Activated naive CD4-positive, alpha-beta T cell treated with anti-CD3 and anti-CD28 coated beads, Interleukin-2, amount 50 U/mL, for 16 hours (primary cell): Measurements from ENCODE around the gene DACH2.

ENCODE experiments used
- DNase-seq: peaks from one replicate; pipeline ENCODE4 v3.0.0-alpha.2; 2020

DACH2 gene

DNA sequence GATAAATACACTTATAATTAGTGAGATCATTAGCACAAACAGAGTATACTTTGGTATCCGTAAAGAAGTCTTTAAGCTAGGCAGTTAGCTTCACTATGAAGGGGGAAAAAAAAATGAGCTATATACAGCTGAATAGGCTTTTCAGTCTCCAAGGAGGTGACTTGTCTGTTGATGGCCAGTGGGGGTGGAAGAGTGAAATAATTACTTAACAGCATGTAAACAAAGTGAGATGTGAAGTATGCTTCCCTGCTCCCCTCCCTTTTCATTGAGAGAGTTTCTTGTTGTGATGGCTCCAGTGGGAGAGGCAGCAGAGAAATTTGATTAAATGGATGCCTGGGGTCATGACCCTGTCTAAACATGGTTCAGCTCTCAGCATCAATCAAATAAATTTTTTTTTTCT, 180.9 kb downstream of the DACH2 start:
- DNase-seq = no peak

- DNase-seq = no peak
Measured at GRCh38 chrX:86348669-86349068, 200.4 kb downstream of the DACH2 start.

DNA sequence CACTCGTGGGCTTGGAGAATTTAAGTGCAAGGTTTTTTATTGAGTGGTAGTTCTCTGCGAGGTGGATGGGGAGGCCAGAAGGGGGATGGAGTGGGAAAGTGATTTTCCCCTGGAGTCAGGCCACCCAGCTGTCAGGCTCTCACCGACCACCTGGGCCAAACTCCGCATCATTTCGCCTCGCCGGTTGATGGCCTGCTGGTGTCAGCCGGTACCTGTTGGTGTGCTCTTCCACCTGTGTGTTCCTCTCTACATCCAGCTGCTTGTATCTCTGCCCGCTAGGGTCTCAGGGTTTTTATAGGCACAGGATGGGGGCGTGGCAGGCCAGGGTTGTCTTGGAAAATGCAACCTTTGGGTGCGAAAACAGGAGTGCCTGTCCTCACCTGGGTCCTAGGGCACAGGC, 200.9 kb downstream of the DACH2 start:
- DNase-seq = no peak

DNA sequence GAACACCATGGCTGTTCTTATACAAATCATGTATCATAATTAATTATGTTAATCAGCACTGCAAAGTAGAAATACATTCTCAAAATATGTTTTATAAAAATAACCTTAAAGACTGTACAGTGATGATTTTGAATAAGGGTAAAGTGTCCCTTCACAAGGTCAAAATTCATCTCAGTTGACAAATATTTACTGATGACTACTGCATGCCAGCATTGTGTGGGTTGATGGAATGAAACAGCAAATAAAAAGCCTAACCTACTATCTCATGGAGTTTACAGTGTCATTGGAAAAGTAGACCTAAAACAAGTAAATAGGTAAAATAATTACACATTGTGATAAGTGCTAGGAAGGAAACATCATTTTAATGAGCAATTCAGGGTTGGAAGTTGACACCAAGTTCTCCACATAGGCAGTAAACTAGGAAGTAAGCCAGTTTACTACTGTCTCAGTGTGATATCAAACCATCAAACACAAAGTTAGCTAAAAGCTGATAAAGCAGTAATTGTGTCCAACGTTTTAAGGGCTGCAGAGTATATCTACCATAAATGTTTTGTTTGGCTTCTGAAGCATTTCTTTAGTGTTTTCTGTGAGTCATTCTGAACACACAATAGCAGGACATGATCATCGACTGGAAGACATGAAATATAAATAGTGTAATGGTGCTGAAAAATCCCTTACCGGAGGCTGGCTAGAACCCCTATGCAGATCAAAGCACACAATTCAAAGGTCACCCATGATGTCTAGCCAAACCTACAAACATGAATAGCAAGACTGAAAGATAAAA, 221.8 kb downstream of the DACH2 start:
- DNase-seq = no peak

DNA sequence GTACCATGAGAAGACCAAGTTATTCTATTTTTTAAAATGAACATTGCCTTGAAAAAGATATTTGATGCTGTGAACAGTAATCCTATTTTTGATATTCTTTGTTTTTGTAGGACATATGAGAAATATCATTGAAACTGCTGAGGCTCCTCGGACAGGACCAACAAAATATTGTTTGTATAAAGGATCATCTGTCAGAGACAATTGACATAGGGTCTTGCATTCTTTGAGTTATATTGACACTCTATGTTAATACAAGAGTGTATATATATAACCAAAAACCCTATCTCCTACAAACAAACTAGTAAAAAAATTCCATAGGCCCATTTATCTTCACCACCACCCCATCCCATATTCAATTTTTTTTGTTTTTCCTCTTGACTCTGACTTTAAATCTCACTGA, 222.7 kb downstream of the DACH2 start:
- no peak for DNase-seq

- DNase-seq = no peak
Measured at GRCh38 chrX:86379209-86379608, 231.0 kb downstream of the DACH2 start.

- DNase-seq = no peak
Measured at GRCh38 chrX:86383681-86384540, 235.7 kb downstream of the DACH2 start.

DNA sequence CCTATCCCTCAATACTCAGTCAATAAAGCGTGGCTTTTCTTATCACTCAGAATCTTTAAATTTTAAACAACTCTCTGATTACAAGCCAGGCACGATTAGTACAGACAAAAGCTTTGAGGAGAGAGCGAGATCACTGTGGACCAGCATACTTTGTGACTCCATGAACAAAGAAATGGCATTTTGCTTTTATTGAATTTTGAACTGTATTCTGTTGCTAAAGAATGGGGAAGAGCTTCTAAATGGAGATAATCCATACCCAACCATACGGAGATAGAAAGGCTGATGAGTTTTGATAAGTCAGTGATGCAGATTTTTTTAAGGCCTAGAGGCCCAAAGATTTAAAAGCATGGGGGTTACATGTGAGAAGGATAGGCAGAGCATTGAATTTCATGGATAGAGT, 259.1 kb downstream of the DACH2 start:
- DNase-seq = no peak

GRCh38 chrX:86421771-86422170, 273.5 kb downstream of the DACH2 start:
- DNase-seq = no peak

GRCh38 chrX:86436116-86436515, 287.9 kb downstream of the DACH2 start:
- no peak for DNase-seq

DNA sequence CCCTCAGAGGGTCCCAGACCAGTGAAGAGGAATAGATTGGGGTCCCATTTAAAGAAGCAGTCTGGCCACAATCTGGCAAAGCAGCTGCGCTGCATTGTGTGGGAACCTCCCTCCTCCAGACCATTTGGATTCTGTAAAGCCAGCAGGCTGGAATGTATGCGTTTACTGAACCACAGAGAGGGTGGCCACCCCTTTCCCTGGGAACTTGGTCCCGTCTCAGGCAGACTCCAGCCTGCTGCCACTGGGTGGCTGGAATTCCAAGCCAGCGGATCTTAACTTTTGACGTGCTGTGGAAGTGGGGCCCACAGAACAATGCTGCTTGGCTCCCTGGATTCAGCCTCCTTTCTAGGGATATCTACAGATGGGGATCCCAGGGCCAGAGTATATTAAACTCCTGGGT, 307.2 kb downstream of the DACH2 start:
- DNase-seq = no peak

GRCh38 chrX:86460760-86461159, 312.5 kb downstream of the DACH2 start:
- no peak for DNase-seq

DNA sequence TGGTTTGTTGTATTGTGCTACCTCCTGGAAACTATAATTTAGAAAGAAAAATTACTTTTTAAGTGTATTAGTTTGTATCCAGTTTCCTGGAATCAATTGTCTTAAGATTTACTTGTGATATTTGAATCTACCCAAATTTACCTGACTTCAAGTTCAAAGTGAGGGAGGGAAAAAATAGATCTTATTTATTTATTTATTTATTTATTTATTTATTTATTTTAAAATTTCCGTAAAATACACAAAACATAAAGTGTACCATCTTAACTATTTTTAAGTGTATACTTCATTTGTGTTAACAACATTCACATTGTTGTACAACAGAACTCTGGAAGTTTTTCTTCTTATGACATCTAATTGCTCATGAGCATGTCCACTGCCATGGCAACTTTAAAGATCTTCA, 356.0 kb downstream of the DACH2 start:
- no peak for DNase-seq

DNA sequence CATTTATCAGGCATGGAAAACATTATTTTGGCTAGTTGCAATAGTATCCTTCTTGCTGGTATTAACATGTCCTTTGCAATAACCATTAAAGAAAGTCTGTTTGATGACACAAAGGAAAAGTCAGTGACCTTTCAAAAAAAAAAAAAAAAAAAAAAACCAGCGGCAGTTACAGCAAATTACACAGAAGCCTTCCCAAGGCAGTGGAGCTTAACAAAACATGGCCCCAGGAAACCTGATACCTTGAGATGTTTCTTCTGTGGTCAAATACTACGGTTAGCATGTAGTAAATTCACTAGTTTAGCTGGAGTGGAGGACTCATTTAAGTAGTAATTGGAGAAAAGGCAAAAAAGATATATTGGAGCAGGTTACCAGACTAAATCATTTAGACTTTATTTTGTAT, 359.1 kb downstream of the DACH2 start:
- DNase-seq = no peak

DNA sequence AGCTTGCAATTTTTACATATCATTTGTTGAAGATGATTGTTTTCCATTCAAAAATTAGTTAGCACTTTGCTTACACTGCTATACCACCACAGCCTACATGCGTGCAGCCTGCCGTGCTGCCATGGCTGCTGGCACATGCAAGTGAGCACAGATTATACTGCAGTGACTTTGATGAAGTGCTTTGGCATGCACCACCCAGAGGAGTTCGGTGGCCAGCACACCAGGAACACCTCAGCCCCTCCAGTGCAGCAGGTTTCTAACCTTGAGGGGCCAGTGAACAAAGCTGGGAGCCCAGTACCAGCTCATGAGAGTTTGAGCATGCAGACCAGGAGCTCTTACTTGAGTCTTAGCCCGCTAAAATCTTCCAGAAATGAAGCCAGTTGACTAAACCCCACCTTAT, 431.5 kb downstream of the DACH2 start:
- DNase-seq = no peak

DNA sequence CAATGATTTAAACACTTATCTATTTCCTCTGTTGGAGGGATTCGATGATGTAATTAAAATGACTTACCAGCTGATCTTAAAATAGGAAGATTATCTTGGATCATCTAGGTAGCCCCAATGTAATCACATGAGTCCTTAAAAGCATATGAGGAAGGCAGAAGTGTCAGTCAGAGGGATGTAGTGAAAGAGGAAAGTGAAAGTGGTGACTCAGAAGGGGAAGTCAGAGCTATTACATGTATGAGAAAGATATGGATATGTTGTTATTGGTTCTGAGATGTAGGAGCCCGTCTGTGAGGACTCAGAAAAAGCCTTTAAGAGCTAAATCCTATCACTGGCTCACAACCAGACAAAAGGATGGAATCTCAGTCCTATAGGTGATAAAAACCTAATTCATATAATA, 456.4 kb downstream of the DACH2 start:
- DNase-seq = no peak

- no peak for DNase-seq
Measured at GRCh38 chrX:86696951-86697350, 548.7 kb downstream of the DACH2 start.

GRCh38 chrX:86711531-86712180, 563.4 kb downstream of the DACH2 start:
- DNase-seq = no peak

DNA sequence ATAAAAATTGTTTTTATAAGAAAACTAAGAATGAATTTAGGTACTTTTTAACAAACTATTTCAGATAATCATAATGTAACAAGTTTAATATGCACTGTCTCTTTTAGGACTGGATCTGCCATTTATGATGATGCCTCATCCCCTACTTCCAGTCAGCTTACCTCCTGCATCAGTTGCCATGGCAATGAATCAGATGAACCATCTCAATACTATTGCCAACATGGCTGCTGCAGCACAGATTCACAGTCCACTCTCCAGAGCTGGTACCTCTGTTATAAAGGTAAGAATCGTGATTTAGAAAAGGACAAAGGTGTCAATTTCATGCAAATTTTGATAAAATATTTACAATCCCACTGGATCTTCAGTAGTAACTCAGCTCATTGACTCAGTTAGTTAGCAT, 566.2 kb downstream of the DACH2 start:
- no peak for DNase-seq

GRCh38 chrX:86724277-86724676, 576.0 kb downstream of the DACH2 start:
- DNase-seq = no peak

DNA sequence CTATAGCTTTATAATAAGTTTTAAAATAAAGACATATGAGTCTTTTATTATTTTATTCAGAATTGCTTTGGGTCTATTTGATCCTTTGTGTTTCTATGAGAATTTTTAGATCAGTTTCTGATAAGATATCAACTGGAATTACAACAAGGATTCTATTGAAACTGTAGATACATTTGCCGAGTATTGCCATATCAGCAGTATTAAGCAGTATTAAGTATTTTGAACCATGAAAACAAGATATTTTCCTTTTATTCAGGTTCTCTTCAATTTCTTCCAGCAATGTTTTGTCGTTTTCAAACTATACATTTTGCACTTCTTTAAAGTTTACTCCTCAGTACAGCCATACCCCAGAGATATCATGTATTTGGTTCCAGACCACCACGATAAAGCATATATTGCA, 598.8 kb downstream of the DACH2 start:
- no peak for DNase-seq

- DNase-seq = no peak
Measured at GRCh38 chrX:86805241-86805640, 657.0 kb downstream of the DACH2 start.

DNA sequence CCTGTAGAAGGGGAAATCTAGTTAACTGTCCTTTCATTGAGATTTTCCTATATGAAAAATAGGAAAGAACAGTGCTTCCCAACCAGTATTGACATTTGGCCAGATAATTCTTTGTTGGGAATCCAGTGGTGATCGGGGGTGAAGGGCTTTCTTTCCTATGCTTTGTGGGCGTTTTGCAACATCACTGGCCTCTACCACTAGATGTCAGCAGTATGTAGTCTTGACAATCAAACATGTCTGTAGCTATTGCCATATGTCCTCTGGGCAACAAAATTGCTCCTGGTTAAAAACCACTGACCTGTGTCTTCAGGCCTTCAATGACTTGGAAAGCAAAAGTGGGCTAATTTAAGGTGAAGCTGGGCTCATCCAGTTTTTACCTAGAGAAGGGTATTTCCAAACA, 658.5 kb downstream of the DACH2 start:
- DNase-seq = no peak

- DNase-seq = no peak
Measured at GRCh38 chrX:86809651-86810050, 661.4 kb downstream of the DACH2 start.
